HepG2 (cell line): Measurements from ENCODE around the gene SERINC1. TPM values are rescaled to one million over a fixed set of nuclear protein-coding genes. Genes with fewer than 3 reads are reported as not detected.
A peak's percentile ranks its signal among the peaks of the same experiment; 100 is the strongest.

Experiments used
- CENPT ChIP-seq: sonication (generic); formaldehyde crosslinking; IDR thresholded peaks from 2 replicates; pipeline ENCODE4 v1.8.0; 2022; ENCODE audit warnings: low read depth, mild to moderate bottlenecking, moderate library complexity, missing genetic modification reagents
- EEA1 ChIP-seq: sonication (generic); formaldehyde crosslinking; IDR thresholded peaks from 2 replicates; pipeline ENCODE4 v1.5.1; 2020; ENCODE audit warnings: mild to moderate bottlenecking, missing genetic modification reagents, borderline replicate concordance
- GPN1 ChIP-seq: sonication (generic); formaldehyde crosslinking; IDR thresholded peaks from 2 replicates; pipeline ENCODE4 v1.5.1; 2020; ENCODE audit warnings: missing genetic modification reagents, borderline replicate concordance
- HMG20B ChIP-seq: conservative IDR thresholded peaks from 2 replicates; pipeline ENCODE4 v1.6.1; 2016; ENCODE audit warnings: missing genetic modification reagents, missing compliant biosample characterization
- IRX3 ChIP-seq: sonication (generic); formaldehyde crosslinking; IDR thresholded peaks from 2 replicates; pipeline ENCODE4 v1.8.1; 2023; ENCODE audit warnings: mild to moderate bottlenecking, low read depth, missing genetic modification reagents, borderline replicate concordance
- MED13 ChIP-seq: sonication (generic); formaldehyde crosslinking; IDR thresholded peaks from 2 replicates; pipeline ENCODE4 v1.5.0; 2020; ENCODE audit warnings: missing genetic modification reagents
- NFE2L1 ChIP-seq: sonication (generic); formaldehyde crosslinking; IDR thresholded peaks from 2 replicates; pipeline ENCODE4 v1.4.0; 2020; ENCODE audit warnings: missing genetic modification reagents, mild to moderate bottlenecking, borderline replicate concordance
- PAF1 ChIP-seq: IDR thresholded peaks from 2 replicates; pipeline ENCODE4 v1.6.1; 2016; ENCODE audit warnings: missing genetic modification reagents, missing compliant biosample characterization
- PHB2 ChIP-seq: fragments of 450-650 bp; IDR thresholded peaks from 2 replicates; pipeline ENCODE4 v1.6.1; 2018; ENCODE audit not compliant: partially characterized antibody
- REL ChIP-seq: sonication (generic); formaldehyde crosslinking; conservative IDR thresholded peaks from 2 replicates; pipeline ENCODE4 v1.8.0; 2022; ENCODE audit warnings: mild to moderate bottlenecking, missing genetic modification reagents, moderate library complexity
- RXRA ChIP-seq: sonication (generic); formaldehyde crosslinking; IDR thresholded peaks from 2 replicates; pipeline ENCODE4 v1.5.1; 2020; ENCODE audit warnings: missing genetic modification reagents
- SMARCC2 ChIP-seq: fragments of 450-650 bp; IDR thresholded peaks from 2 replicates; pipeline ENCODE4 v1.6.1; 2017; ENCODE audit warnings: antibody characterized with exemption, mild to moderate bottlenecking
- SOX5 ChIP-seq: IDR thresholded peaks from 2 replicates; pipeline ENCODE4 v1.6.1; 2016; ENCODE audit warnings: borderline replicate concordance
- SP1 ChIP-seq, 2 experiments: fragments of 450-650 bp in 1 of 2; sonication (generic) in 1 of 2; formaldehyde crosslinking in 1 of 2; IDR thresholded peaks; 2 replicates each; pipeline versions ENCODE4 v1.4.0 to v1.6.1; 2016 to 2020; ENCODE audit warnings: missing genetic modification reagents in 1 of 2
- ZFP36L2 ChIP-seq: sonication (generic); formaldehyde crosslinking; IDR thresholded peaks from 2 replicates; pipeline ENCODE4 v1.4.0; 2020; ENCODE audit warnings: missing genetic modification reagents
- ZFYVE20 ChIP-seq: sonication (generic); formaldehyde crosslinking; IDR thresholded peaks from 2 replicates; pipeline ENCODE4 v1.8.0; 2023; ENCODE audit warnings: low read depth, mild to moderate bottlenecking, moderate library complexity, missing genetic modification reagents, borderline replicate concordance
- ZNF138 ChIP-seq: sonication (generic); formaldehyde crosslinking; IDR thresholded peaks from 2 replicates; pipeline ENCODE4 v1.5.0; 2020; ENCODE audit warnings: mild to moderate bottlenecking, low read depth, missing genetic modification reagents
- ZNF431 ChIP-seq: sonication (generic); formaldehyde crosslinking; IDR thresholded peaks from 2 replicates; pipeline ENCODE4 v1.9.0; 2022; ENCODE audit warnings: missing genetic modification reagents, low read depth, mild to moderate bottlenecking, borderline replicate concordance
- ZNF768 ChIP-seq: sonication (generic); formaldehyde crosslinking; IDR thresholded peaks from 2 replicates; pipeline ENCODE4 v1.4.0; 2020; ENCODE audit warnings: missing genetic modification reagents
- polyA plus RNA-seq, 8 experiments: library from polyadenylated mRNA; depleted of rRNA in 3 of 8; stranded (reverse) in 7 of 8; unstranded in 1 of 8; fragments of >200 nt; fragmentation: Illumina TruSeq in 4 of 8; extraction: Trizol in 4 of 8; gene quantifications; 2 replicates each; pipeline versions ENCODE4 v1.2.1 to v1.2.3, GENCODE V29; 2011 to 2016; ENCODE audit warnings: low read depth in 4 of 8, missing spikeins in 1 of 8, mixed read lengths in 1 of 8; ENCODE audit not compliant: insufficient read depth in 1 of 8
- total RNA-seq, 5 experiments: library from RNA; depleted of rRNA; stranded (reverse); fragments of >200 nt; fragmentation: Illumina TruSeq; extraction: Trizol; gene quantifications; 2 replicates each; pipeline ENCODE4 v1.2.3, GENCODE V29; 2016; ENCODE audit warnings: low read depth in 1 of 5
- TF ChIP-seq, protein P1 (sequence below): sonication (generic); formaldehyde crosslinking; IDR thresholded peaks from 2 replicates; pipeline ENCODE4 v1.5.0; 2020; ENCODE audit warnings: missing genetic modification reagents, mild to moderate bottlenecking, borderline replicate concordance
- TF ChIP-seq, protein P2 (sequence below): sonication (generic); formaldehyde crosslinking; IDR thresholded peaks from 2 replicates; pipeline ENCODE4 v1.4.0; 2020; ENCODE audit warnings: missing genetic modification reagents, mild to moderate bottlenecking, borderline replicate concordance
- TF ChIP-seq, protein P3 (sequence below): sonication (generic); formaldehyde crosslinking; IDR thresholded peaks from 2 replicates; pipeline ENCODE4 v1.8.1; 2023; ENCODE audit warnings: missing genetic modification reagents, inconsistent platforms, borderline replicate concordance
- TF ChIP-seq, protein P4 (sequence below): sonication (generic); formaldehyde crosslinking; IDR thresholded peaks from 2 replicates; pipeline ENCODE4 v1.8.0; 2022; ENCODE audit warnings: missing genetic modification reagents, mild to moderate bottlenecking, borderline replicate concordance
- TF ChIP-seq, protein P5 (sequence below): sonication (generic); formaldehyde crosslinking; IDR thresholded peaks from 2 replicates; pipeline ENCODE4 v1.5.0; 2020; ENCODE audit warnings: missing genetic modification reagents, mild to moderate bottlenecking, borderline replicate concordance

SERINC1 gene
- total and polyA plus RNA-seq, 2 of the 13 experiments (the other 11 are each of a cell fraction or from before 2014, with no cell fraction given) = 93.5 to 112 TPM

DNA sequence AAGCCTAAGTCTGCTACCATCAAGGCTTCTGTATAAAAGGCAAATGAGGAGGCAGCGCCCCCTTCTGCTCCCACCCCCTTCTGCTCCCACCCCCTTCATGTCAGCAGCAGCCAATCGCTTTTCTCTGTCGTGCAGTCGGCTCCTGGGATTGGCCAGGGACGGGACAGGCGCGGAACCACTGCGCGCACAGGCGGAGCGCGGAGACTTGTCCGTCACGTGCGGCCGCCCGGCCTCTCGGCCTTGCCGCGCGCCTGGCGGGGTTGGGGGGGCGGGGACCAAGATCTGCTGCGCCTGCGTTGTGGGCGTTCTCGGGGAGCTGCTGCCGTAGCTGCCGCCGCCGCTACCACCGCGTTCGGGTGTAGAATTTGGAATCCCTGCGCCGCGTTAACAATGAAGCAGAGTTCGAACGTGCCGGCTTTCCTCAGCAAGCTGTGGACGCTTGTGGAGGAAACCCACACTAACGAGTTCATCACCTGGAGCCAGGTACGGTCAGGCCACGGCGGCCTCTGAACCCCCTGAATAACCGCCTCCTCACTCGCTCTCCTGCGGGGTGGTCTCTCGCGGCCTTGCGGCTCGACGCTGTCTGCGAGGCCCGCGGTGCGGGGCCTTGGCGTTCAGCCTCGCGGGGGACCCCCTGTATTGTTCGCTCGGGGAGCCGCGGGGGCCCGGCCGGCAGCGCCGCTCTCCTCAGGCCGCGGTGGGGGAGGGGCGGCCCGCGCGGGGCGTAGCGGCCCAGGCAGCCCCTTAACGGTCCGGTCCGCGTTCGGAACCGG, 72.1 kb downstream of the SERINC1 start, which contains the start of gene HSF2 (continued):
- TF ChIP-seq CENPT (CRISPR knock-in tag) = no peak
- TF ChIP-seq, protein P1, sequence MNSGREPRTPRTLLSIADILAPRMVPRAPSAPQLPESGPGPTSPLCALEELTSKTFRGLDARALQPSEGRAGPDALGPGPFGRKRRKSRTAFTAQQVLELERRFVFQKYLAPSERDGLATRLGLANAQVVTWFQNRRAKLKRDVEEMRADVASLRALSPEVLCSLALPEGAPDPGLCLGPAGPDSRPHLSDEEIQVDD (CRISPR knock-in tag) = peak; percentile 82; the same call in 1 of the 2 replicates
- TF ChIP-seq, protein P2, sequence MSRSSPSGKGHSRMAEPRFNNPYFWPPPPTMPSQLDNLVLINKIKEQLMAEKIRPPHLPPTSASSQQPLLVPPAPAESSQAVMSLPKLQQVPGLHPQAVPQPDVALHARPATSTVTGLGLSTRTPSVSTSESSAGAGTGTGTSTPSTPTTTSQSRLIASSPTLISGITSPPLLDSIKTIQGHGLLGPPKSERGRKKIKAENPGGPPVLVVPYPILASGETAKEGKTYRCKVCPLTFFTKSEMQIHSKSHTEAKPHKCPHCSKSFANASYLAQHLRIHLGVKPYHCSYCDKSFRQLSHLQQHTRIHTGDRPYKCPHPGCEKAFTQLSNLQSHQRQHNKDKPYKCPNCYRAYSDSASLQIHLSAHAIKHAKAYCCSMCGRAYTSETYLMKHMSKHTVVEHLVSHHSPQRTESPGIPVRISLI = no peak
- TF ChIP-seq ZNF768 (CRISPR knock-in tag) = peak; percentile 71
- no peak for TF ChIP-seq HMG20B (CRISPR knock-in tag)
- TF ChIP-seq, protein P3, sequence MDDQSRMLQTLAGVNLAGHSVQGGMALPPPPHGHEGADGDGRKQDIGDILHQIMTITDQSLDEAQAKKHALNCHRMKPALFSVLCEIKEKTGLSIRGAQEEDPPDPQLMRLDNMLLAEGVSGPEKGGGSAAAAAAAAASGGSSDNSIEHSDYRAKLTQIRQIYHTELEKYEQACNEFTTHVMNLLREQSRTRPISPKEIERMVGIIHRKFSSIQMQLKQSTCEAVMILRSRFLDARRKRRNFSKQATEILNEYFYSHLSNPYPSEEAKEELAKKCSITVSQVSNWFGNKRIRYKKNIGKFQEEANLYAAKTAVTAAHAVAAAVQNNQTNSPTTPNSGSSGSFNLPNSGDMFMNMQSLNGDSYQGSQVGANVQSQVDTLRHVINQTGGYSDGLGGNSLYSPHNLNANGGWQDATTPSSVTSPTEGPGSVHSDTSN (CRISPR knock-in tag) = 0 out of 2 replicates have a peak, but pooled peaks have one; percentile 71
- TF ChIP-seq ZNF431 (CRISPR knock-in tag) = no peak
- TF ChIP-seq ZNF138 (CRISPR knock-in tag) = no peak
- TF ChIP-seq RXRA (CRISPR knock-in tag) = no peak; the same call in none of the 2 replicates
- TF ChIP-seq, protein P4, sequence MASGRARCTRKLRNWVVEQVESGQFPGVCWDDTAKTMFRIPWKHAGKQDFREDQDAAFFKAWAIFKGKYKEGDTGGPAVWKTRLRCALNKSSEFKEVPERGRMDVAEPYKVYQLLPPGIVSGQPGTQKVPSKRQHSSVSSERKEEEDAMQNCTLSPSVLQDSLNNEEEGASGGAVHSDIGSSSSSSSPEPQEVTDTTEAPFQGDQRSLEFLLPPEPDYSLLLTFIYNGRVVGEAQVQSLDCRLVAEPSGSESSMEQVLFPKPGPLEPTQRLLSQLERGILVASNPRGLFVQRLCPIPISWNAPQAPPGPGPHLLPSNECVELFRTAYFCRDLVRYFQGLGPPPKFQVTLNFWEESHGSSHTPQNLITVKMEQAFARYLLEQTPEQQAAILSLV = peak; percentile 80; the same call in 1 of the 2 replicates
- no peak for TF ChIP-seq PAF1 (CRISPR knock-in tag)
- TF ChIP-seq NFE2L1 (CRISPR knock-in tag) = 0 out of 2 replicates have a peak, but pooled peaks have one; percentile 83
- TF ChIP-seq SMARCC2 = no peak
- TF ChIP-seq EEA1 (CRISPR knock-in tag) = peak; percentile 64; the same call in 1 of the 2 replicates
- TF ChIP-seq SP1 (IDR thresholded peaks at IDR 0.05) = no peak
- no peak; the same call in 1 of the 2 replicates for TF ChIP-seq SP1 (CRISPR knock-in tag; IDR thresholded peaks at IDR 0.05)
- peak; percentile 55; the same call in 1 of the 2 replicates for TF ChIP-seq IRX3 (CRISPR knock-in tag)
- TF ChIP-seq GPN1 (CRISPR knock-in tag) = 0 out of 2 replicates have a peak, but pooled peaks have one; percentile 24
- no peak for TF ChIP-seq PHB2
- TF ChIP-seq, protein P5, sequence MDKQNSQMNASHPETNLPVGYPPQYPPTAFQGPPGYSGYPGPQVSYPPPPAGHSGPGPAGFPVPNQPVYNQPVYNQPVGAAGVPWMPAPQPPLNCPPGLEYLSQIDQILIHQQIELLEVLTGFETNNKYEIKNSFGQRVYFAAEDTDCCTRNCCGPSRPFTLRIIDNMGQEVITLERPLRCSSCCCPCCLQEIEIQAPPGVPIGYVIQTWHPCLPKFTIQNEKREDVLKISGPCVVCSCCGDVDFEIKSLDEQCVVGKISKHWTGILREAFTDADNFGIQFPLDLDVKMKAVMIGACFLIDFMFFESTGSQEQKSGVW (CRISPR knock-in tag) = no peak
- 0 out of 2 replicates have a peak, but pooled peaks have one; percentile 37 for TF ChIP-seq REL
- TF ChIP-seq ZFP36L2 (CRISPR knock-in tag) = no peak
- 0 out of 2 replicates have a peak, but pooled peaks have one; percentile 22 for TF ChIP-seq MED13
- TF ChIP-seq ZFYVE20 (CRISPR knock-in tag) = 0 out of 2 replicates have a peak, but pooled peaks have one; percentile 82
- peak; percentile 13; the same call in 1 of the 2 replicates for TF ChIP-seq SOX5
